ENCODE data around the gene SPEF1. TPM values are rescaled to one million over a fixed set of nuclear protein-coding genes. Genes with fewer than 3 reads are reported as not detected.

Gene SPEF1
- total and polyA plus RNA-seq, 2 of the 13 experiments (the other 11 are each of a cell fraction or from before 2014, with no cell fraction given): 0.11 to 0.27 TPM

DNA sequence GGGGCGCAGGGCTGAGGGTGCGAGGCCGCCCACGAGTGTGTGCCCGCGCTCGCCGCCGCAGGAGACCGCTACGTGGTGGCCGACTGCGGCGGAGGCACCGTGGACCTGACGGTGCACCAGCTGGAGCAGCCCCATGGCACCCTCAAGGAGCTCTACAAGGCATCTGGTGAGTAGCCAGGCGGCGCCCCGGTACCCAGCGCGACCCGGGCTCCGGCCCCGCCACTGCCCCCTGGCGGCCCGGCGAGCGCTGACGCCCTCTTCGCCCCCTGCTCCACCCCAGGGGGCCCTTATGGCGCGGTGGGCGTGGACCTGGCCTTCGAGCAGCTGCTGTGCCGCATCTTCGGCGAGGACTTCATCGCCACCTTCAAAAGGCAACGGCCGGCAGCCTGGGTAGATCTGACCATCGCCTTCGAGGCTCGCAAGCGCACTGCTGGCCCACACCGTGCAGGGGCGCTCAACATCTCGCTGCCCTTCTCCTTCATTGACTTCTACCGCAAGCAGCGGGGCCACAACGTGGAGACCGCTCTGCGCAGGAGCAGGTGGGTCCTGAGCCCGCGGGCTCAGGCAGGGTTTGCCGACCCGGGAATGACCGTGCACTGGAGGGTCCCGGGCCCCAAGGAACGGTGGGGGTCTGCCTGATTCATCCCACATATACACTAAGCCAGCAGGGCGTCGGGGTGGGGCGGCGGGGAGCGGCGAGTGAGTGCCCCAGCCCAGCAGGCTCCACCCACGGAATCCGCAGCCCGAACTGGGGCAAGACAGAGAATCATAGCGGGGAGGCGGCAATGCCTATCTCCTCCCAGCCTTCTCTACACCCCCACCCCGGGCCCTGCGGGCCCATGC, 31.3 kb downstream of the SPEF1 start (continued):
- TF ChIP-seq, protein P1, sequence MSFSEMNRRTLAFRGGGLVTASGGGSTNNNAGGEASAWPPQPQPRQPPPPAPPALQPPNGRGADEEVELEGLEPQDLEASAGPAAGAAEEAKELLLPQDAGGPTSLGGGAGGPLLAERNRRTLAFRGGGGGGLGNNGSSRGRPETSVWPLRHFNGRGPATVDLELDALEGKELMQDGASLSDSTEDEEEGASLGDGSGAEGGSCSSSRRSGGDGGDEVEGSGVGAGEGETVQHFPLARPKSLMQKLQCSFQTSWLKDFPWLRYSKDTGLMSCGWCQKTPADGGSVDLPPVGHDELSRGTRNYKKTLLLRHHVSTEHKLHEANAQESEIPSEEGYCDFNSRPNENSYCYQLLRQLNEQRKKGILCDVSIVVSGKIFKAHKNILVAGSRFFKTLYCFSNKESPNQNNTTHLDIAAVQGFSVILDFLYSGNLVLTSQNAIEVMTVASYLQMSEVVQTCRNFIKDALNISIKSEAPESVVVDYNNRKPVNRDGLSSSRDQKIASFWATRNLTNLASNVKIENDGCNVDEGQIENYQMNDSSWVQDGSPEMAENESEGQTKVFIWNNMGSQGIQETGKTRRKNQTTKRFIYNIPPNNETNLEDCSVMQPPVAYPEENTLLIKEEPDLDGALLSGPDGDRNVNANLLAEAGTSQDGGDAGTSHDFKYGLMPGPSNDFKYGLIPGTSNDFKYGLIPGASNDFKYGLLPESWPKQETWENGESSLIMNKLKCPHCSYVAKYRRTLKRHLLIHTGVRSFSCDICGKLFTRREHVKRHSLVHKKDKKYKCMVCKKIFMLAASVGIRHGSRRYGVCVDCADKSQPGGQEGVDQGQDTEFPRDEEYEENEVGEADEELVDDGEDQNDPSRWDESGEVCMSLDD (CRISPR knock-in tag; IDR thresholded peaks at IDR 0.05; ENCODE audit: borderline replicate concordance): 0 out of 2 replicates have a peak, but pooled peaks have one; percentile 29
- TF ChIP-seq FOXP1 (IDR thresholded peaks at IDR 0.05): no peak
- TF ChIP-seq FOXP1 (CRISPR knock-in tag; IDR thresholded peaks at IDR 0.05): no peak
- 0 out of 2 replicates have a peak, but pooled peaks have one; percentile 45 for TF ChIP-seq PPARG (CRISPR knock-in tag; conservative IDR thresholded peaks at IDR 0.05)
- no peak for TF ChIP-seq ZNF562 (CRISPR knock-in tag; IDR thresholded peaks at IDR 0.05; ENCODE audit: borderline replicate concordance)
- no peak for TF ChIP-seq SUZ12 (IDR thresholded peaks at IDR 0.05; ENCODE audit: low read depth, low read length)
- 0 out of 2 replicates have a peak, but pooled peaks have one; percentile 17 for TF ChIP-seq ZFP62 (CRISPR knock-in tag; IDR thresholded peaks at IDR 0.05)
- TF ChIP-seq, protein P2, sequence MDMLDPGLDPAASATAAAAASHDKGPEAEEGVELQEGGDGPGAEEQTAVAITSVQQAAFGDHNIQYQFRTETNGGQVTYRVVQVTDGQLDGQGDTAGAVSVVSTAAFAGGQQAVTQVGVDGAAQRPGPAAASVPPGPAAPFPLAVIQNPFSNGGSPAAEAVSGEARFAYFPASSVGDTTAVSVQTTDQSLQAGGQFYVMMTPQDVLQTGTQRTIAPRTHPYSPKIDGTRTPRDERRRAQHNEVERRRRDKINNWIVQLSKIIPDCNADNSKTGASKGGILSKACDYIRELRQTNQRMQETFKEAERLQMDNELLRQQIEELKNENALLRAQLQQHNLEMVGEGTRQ (IDR thresholded peaks at IDR 0.05; ENCODE audit: low read depth, low read length): 0 out of 2 replicates have a peak, but pooled peaks have one; percentile 16
- TF ChIP-seq, protein P2 (CRISPR knock-in tag; IDR thresholded peaks at IDR 0.05; ENCODE audit: borderline replicate concordance): no peak
- TF ChIP-seq, protein P3, sequence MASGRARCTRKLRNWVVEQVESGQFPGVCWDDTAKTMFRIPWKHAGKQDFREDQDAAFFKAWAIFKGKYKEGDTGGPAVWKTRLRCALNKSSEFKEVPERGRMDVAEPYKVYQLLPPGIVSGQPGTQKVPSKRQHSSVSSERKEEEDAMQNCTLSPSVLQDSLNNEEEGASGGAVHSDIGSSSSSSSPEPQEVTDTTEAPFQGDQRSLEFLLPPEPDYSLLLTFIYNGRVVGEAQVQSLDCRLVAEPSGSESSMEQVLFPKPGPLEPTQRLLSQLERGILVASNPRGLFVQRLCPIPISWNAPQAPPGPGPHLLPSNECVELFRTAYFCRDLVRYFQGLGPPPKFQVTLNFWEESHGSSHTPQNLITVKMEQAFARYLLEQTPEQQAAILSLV (CRISPR knock-in tag; IDR thresholded peaks at IDR 0.05; ENCODE audit: borderline replicate concordance): no peak
- TF ChIP-seq, protein P4, sequence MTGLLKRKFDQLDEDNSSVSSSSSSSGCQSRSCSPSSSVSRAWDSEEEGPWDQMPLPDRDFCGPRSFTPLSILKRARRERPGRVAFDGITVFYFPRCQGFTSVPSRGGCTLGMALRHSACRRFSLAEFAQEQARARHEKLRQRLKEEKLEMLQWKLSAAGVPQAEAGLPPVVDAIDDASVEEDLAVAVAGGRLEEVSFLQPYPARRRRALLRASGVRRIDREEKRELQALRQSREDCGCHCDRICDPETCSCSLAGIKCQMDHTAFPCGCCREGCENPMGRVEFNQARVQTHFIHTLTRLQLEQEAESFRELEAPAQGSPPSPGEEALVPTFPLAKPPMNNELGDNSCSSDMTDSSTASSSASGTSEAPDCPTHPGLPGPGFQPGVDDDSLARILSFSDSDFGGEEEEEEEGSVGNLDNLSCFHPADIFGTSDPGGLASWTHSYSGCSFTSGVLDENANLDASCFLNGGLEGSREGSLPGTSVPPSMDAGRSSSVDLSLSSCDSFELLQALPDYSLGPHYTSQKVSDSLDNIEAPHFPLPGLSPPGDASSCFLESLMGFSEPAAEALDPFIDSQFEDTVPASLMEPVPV (CRISPR knock-in tag; IDR thresholded peaks at IDR 0.05): peak; percentile 90; the same call in 1 of the 2 replicates
- TF ChIP-seq RNF2 (conservative IDR thresholded peaks at IDR 0.05; ENCODE audit: low read depth): peak; percentile 65; the same call in 1 of the 2 replicates
- TF ChIP-seq, protein P5, sequence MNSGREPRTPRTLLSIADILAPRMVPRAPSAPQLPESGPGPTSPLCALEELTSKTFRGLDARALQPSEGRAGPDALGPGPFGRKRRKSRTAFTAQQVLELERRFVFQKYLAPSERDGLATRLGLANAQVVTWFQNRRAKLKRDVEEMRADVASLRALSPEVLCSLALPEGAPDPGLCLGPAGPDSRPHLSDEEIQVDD (CRISPR knock-in tag; IDR thresholded peaks at IDR 0.05; ENCODE audit: borderline replicate concordance): peak; percentile 47; the same call in 1 of the 2 replicates
- peak; percentile 52; the same call in 1 of the 2 replicates for TF ChIP-seq ARHGAP35 (CRISPR knock-in tag; IDR thresholded peaks at IDR 0.05; ENCODE audit: borderline replicate concordance)
- TF ChIP-seq, protein P6, sequence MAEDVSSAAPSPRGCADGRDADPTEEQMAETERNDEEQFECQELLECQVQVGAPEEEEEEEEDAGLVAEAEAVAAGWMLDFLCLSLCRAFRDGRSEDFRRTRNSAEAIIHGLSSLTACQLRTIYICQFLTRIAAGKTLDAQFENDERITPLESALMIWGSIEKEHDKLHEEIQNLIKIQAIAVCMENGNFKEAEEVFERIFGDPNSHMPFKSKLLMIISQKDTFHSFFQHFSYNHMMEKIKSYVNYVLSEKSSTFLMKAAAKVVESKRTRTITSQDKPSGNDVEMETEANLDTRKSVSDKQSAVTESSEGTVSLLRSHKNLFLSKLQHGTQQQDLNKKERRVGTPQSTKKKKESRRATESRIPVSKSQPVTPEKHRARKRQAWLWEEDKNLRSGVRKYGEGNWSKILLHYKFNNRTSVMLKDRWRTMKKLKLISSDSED (CRISPR knock-in tag; IDR thresholded peaks at IDR 0.05): no peak
- TF ChIP-seq PHB2 (IDR thresholded peaks at IDR 0.05; ENCODE audit: partially characterized antibody): no peak
- TF ChIP-seq ZNF547 (CRISPR knock-in tag; IDR thresholded peaks at IDR 0.05): 0 out of 2 replicates have a peak, but pooled peaks have one; percentile 32
- no peak for TF ChIP-seq IKZF1 (IDR thresholded peaks at IDR 0.05)
